ENCODE measurements around the gene SNPH.

SNPH gene

GRCh38 chr20:1357921-1358671, 92.0 kb downstream of the SNPH start:
- no peaks in the 10 kb centered on the region for H3F3A ChIP-seq (ENCODE audit: low read depth)
- H3K9me2 ChIP-seq (replicated peaks; ENCODE audit: low read depth, low read length): no peaks in the 10 kb centered on the region
- H3K9ac ChIP-seq (ENCODE audit: low read depth, low read length, poor library complexity, severe bottlenecking): no peak overlapping the region
- no peak overlapping the region for H2AFZ ChIP-seq (ENCODE audit: low read length)
- H3K9me3 ChIP-seq (ENCODE audit: insufficient read depth, low read depth, low read length): no peaks in the 10 kb centered on the region; the same call in 1 of the 2 replicates
- H3K4me2 ChIP-seq (ENCODE audit: low read depth, low read length, poor library complexity, severe bottlenecking): no peak overlapping the region
- TF ChIP-seq EZH2phosphoT487 (IDR thresholded peaks at IDR 0.05; ENCODE audit: borderline replicate concordance) (no peak), CTCF (conservative IDR thresholded peaks at IDR 0.05; ENCODE audit: low read length) (no peak)
- H3K36me3 ChIP-seq (ENCODE audit: insufficient read depth, low read length): peaks cover 32% of the 10 kb centered on the region; the same call in 1 of the 2 replicates
- H3K4me1 ChIP-seq (ENCODE audit: insufficient read depth, low read length, poor library complexity, severe bottlenecking): peaks cover 12% of the 10 kb centered on the region
- H3K27me3 ChIP-seq (ENCODE audit: insufficient read depth, low read length, poor library complexity, severe bottlenecking): no peaks in the 10 kb centered on the region
- no peaks in the 10 kb centered on the region for H3K79me2 ChIP-seq (ENCODE audit: insufficient read depth, low read length)
- H3K4me3 ChIP-seq (ENCODE audit: low read length, poor library complexity, severe bottlenecking): no peak overlapping the region
- H4K20me1 ChIP-seq (ENCODE audit: insufficient read depth, low read length, poor library complexity, severe bottlenecking): peaks cover 3% of the 10 kb centered on the region
